Measurements from ENCODE around the gene EEIG1.

EEIG1 gene

DNA sequence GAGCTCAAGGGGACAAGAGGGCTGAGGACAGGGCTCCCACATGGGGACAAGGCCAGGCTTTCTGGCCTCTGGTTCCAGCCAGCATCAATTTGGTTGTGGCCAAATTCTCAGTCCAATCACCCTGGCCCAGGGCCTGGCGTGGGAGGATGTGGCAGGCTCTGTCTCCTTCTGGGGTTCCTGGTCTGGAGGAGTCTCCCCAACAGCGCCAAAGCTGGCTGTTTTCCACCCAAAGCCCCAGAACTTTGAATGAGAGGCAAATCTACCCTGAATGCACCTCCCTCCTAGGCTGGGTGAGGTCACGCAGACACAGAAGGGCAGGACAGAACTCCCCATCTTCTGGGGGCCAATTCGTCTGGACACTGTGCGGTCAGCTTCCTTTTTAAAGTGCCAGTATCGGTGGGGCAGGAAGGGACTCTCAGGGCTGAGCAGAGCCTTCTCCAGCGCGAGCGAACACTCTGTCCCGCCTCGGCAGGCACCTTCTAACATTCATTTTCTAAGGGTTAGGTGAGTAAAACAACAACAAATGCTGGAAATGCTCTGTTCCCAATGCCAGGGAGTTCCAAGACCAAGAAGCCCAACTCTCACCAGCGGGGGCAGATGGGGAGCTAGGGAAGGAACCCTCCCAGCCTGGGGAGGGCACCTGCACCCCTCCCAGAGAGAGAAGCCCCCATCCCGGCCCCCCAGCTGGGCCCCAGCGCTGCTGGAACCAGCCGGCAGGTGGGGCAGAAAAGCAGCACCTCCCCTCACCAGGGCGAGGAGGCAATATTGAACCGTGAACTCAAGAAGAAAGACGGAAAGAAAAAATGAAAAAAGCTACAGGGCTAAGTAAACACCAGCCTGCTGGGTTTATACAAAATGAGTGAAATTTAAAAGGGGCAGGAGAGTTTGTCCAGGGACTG is 39.5 kb downstream of the EEIG1 start:
- no peak for DNase-seq (ENCODE audit: low read depth in 2 of 2)

DNA sequence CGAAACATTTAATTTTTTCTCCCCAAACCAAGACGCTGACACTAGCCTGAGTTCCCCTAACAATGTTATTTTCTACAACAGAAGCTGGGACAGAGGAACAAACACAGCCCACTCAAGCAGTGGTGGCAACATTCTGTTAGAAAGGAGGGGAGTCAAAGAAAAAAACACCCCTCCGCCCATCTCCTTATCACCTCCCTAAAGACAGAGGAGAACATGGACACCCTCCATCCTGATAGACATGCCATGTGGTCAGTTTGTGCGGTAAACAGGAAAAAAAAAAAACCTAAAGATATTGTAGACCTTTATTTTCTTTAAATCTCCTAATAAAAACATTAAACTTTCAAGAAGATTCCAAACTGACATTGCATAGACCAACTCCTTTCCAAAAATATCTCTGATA is 40.2 kb downstream of the EEIG1 start:
- no peak for DNase-seq (ENCODE audit: low read depth in 2 of 2)

DNA sequence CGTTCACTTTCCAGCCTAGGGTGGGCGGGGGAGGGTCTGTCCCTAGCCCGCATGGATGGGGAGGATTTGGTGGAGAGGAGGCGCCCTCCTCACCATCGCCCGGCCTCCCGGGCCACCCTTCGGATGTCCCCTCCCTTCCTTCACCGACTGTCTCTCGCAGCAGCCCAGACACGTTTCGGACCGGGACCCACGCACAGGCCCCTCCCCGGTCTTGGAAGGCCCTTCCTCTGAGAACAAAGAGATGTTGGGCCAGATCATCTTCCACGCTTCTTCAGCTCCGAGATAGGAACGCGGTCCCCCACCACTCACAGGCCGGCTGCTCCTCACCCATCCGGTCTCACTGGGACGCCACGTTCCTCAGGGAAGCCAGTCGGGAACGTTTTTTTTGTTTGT is 42.5 kb downstream of the EEIG1 start:
- no peak for DNase-seq (ENCODE audit: low read depth in 2 of 2)

DNA sequence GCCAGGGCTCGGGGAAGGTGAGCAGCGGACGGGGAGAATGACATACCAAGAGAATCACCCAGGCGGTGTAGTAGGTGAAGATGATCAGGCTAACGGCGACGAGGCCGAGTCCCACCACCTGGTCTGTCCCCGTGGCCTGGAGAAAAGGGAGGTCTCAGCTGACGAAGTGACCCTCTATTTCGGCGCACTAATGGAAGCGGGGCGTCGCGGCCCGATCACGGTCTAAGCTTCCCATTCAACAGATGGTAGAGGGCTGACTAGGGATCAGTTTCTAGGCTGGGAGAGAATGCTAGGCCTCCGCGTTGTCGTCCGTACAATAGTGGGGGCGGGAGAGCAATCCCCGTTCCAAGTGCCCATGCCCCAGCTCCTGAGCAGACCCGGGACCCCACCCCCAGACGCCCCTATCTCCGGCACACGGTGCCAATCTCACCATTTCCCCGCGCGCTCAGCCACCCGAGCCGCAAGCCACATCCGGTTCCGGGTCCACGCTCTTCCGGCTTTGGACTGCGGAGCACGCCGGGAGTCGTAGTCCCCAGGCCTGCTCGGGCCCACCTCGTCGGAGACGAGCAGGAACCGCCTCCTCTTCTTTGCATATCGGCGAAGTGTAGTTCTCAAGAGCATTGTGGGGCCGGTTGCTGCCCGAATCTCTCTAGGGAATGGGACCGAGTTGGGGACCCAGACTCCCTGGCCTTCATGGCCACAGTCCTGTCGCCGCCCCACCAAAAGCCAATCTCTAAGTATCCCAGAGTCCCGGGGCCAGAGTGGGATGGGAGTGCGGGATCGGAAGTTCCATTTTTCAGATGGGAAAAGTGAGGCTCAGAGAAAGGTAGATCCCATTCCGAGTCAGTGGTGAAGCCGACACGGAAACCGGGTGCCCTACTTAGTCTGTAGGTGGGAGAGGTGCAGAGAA is 43.1 kb downstream of the EEIG1 start, which contains the start of gene DPM2:
DPM2 (minus strand) TSS at position 467 of the 910 bp plus-strand sequence; CDS start at position 433, 34 bp downstream.
- DNase-seq (ENCODE audit: low read depth in 2 of 2) = peak; percentile 77 to 83

DNA sequence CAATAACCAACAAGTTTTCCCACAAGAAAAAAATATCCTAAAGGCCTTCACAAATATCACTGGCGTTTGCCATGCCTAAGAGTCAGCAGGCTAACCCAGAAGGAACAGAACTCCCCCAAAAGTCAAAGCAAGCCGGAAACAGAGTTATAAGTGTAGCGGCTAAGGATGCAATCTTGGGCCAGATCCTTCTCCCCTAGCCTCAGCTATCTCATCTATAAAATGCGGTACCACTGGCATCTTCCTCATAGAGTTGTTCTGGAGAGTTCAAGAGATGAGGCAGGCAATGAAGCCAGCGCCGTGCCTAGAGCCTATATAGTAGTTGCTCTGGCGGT is 43.8 kb downstream of the EEIG1 start:
- DNase-seq (ENCODE audit: low read depth in 2 of 2) = no peak

DNA sequence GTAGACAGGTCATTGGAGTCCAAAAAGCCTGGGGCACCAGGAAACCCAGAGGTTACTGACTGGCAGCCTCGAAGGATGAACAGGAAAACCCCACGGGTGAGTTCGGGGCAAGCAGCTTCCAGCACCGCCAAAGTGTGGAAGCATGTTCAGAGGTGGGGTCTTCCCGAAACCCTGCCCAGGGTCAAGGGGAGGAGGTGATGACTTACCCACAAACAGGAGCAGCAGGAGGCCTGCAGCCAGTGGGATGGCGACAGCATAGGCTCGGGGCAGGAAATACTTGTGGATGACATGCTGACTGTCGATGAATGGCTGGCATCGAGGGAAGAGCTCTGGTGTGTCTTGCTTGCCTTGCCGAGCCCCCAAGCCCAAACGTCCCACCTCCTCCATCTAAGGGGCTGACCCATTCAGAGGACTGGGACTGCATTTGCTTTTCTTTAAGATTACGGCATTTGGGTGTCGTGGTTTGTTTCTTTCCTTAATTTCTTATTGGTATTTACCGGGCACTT is 44.4 kb downstream of the EEIG1 start:
- no peak for DNase-seq (ENCODE audit: low read depth in 2 of 2)

DNA sequence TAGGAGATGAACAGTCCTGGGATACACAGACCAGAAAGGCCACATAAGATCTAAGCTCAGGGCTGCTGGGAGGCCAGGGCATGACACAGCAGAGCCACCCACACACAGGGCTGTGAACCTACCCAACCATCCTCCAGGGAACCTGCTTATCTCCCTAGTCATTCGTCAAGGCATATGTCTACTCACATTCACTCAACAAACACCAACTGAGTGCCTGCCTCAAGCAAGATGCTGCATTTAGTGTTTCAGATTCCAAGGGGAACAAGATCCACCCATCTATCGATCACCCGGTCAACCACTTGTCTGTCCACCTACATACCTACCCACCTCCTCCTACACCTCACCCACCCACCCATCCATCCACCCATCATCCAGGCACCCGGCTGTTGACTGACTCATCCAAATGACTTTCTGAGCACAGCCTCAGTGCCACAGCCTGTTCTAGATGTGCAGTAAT is 45.0 kb downstream of the EEIG1 start:
- no peak for DNase-seq (ENCODE audit: low read depth in 2 of 2)

DNA sequence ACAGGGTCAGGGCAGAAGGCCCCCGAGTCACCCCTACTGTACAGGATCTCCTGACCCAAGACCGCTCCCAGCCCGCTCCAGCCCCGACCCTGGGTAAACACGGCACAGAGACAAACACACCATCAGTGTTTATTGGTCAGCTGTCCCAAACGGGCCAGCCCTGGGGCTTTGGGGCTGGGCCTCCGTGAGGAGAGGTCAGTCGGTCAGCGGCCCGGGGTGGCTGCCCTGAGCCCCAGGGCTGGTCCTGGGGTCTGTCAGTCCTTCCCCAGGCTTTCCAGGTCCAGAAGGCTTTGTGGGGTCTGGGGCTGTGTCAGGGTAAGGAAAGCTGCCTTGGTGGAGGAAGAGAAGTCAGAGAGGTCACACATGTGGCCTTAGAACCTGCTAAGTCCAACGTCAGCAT is 45.8 kb downstream of the EEIG1 start:
- DNase-seq (ENCODE audit: low read depth in 2 of 2) = no peak

DNA sequence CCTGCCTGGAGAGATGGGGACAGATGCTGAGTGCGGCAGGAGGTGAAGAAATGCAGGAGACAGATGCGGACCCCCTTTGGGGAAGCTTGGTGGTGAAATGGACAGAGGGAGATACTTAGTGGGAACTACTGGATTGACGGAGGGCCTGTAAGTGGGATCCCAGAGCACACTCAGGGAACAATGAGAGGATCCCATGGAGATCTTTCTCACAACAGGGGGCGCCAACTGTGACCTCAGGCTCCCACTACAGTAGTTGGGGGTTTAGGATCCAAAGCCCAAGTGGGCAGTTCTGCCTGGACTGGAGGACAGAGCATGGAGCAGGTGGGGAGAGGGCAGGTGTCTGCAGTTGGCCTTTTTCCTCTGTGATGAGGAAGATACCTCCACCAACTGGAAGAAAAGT is 46.5 kb downstream of the EEIG1 start:
- no peak for DNase-seq (ENCODE audit: low read depth in 2 of 2)

DNA sequence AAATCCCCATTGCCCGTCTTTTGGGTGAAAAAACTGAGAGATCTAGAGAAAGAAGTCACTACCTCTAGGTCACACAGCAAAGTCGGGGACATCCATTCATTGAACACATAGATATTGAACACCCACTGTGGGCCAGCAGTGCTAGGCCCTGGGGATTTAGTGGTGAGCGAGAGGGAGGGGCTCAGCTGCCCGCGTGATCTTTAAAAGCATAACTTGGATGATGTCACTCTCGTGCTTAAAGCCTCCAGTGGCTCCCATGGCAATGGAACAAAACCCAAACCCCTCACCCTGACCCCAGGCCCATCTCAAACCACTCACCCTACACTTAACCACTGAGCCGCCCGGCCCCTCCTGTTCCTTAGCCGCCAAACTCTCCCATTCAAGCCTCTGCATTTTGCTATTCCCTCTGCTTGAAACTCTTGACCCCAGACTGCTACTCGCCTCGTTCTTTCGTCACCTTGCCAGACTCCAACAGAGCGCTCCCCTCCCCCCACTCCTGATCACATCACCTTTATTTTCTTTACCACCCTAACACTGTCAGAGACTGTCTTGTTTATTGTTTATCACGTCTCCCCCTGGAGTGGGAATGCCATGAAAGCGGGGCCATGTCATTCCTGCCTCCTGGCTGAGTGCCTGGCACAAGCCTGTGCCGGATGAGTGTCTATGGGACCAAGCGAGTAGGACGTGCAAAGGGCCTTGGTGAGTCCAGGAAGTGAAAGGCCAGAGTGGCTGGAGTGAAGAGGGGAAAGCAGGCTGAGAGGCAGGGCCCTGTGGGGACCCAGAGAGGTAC is 49.5 kb downstream of the EEIG1 start:
- no peak for DNase-seq (ENCODE audit: low read depth in 2 of 2)
